OCI-LY7 (cell line): ENCODE data around the gene CENPH. TPM values are rescaled to one million over a fixed set of nuclear protein-coding genes. Genes with fewer than 3 reads are reported as not detected.

ENCODE experiments used
- BruUV-seq: library from RNA; stranded (reverse); fragments of 400-500 nt; replicated peaks from 2 replicates; lab custom pipeline; 2021; lab: Mats Ljungman, UMichigan
- CTCF ChIA-PET: fragments of 300-600 bp; sonication (Branson Sonifier 250); formaldehyde crosslinking; loops from one replicate; lab custom pipeline; 2022; ENCODE audit warnings: antibody characterized with exemption; ENCODE audit not compliant: unreplicated experiment; lab: Charles Lee
- POLR2A ChIA-PET: fragments of 300-600 bp; sonication (Branson Sonifier 250); formaldehyde crosslinking; loops from one replicate; lab custom pipeline; 2022; ENCODE audit warnings: antibody characterized with exemption; lab: Charles Lee
- DNase-seq: peaks from one replicate; pipeline ENCODE4 v3.0.0-alpha.2; 2015; ENCODE audit warnings: low spot score
- H2AFZ ChIP-seq: fragments of 200-600 bp; sonication (generic), shearing (Covaris generic); 2 replicates; pipeline ENCODE4 v1.6.1; 2014; ENCODE audit warnings: mild to moderate bottlenecking, antibody characterized with exemption, low read length, moderate library complexity
- H3K27ac ChIP-seq: fragments of 200-600 bp; sonication (generic); 2 replicates; pipeline ENCODE4 v1.5.1; 2014; ENCODE audit warnings: mixed run types, low read depth, mild to moderate bottlenecking, moderate library complexity, low read length, inconsistent platforms; ENCODE audit not compliant: poor library complexity, severe bottlenecking
- H3K36me3 ChIP-seq: fragments of 200-600 bp; sonication (generic); 2 replicates; pipeline ENCODE4 v1.6.1; 2014; ENCODE audit warnings: mild to moderate bottlenecking, antibody characterized with exemption, low read length, moderate library complexity, mixed read lengths; ENCODE audit not compliant: insufficient read depth
- H3K4me1 ChIP-seq: fragments of 200-600 bp; sonication (generic); 2 replicates; pipeline ENCODE4 v1.5.1; 2014; ENCODE audit warnings: mild to moderate bottlenecking, low read length; ENCODE audit not compliant: insufficient read depth, poor library complexity, severe bottlenecking
- H3K4me2 ChIP-seq: fragments of 200-600 bp; sonication (generic); 2 replicates; pipeline ENCODE4 v1.6.1; 2014; ENCODE audit warnings: mild to moderate bottlenecking, low read length
- H3K4me3 ChIP-seq: fragments of 200-600 bp; sonication (generic); 2 replicates; pipeline ENCODE4 v1.5.1; 2014; ENCODE audit warnings: mild to moderate bottlenecking, low read depth, low read length; ENCODE audit not compliant: poor library complexity, severe bottlenecking
- H3K79me2 ChIP-seq: fragments of 200-600 bp; sonication (generic); 2 replicates; pipeline ENCODE4 v1.6.1; 2016; ENCODE audit warnings: low read depth, mild to moderate bottlenecking, low read length, moderate library complexity, mixed read lengths; ENCODE audit not compliant: insufficient read depth
- H3K9me2 ChIP-seq: fragments of 200-600 bp; sonication (generic); 2 replicates; pipeline ENCODE4 v1.6.1; 2016; ENCODE audit warnings: mild to moderate bottlenecking, low read length, mixed read lengths; ENCODE audit not compliant: insufficient read depth
- H3K9me3 ChIP-seq: fragments of 200-600 bp; sonication (generic); 2 replicates; pipeline ENCODE4 v1.6.1; 2014; ENCODE audit warnings: mild to moderate bottlenecking, mixed run types, low read length, mixed read lengths
- H4K20me1 ChIP-seq: fragments of 200-600 bp; sonication (generic); 2 replicates; pipeline ENCODE4 v1.6.1; 2014; ENCODE audit warnings: mild to moderate bottlenecking, antibody characterized with exemption, low read length, moderate library complexity, mixed read lengths; ENCODE audit not compliant: insufficient read depth
- CTCF ChIP-seq: fragments of 200-600 bp; sonication (generic); conservative IDR thresholded peaks from 2 replicates; pipeline ENCODE4 v1.5.1; 2014; ENCODE audit warnings: mild to moderate bottlenecking, antibody characterized with exemption, low read length, moderate library complexity, mixed read lengths
- EZH2phosphoT487 ChIP-seq: fragments of 200-600 bp; sonication (generic); IDR thresholded peaks from 2 replicates; pipeline ENCODE4 v1.6.1; 2018; ENCODE audit warnings: low read depth, borderline replicate concordance, mild to moderate bottlenecking, mixed run types, antibody characterized with exemption, low read length, moderate library complexity, mixed read lengths
- intact Hi-C: fragments of 100-400 bp; cut with micrococcal nuclease; formaldehyde crosslinking; loops from one replicate; pipeline ENCODE4 v1.10.0; 2022; ENCODE audit not compliant: unreplicated experiment
- total RNA-seq, 2 experiments: library from RNA; depleted of rRNA in 1 of 2; stranded (reverse); fragments of >200 nt in 1 of 2; shearing (Covaris generic) in 1 of 2; gene quantifications; 2 replicates each; pipeline ENCODE4 v1.2.3, GENCODE V29; 2014 to 2022

CENPH gene
- total RNA-seq, 2 experiments from 2014 or later = 86.1 to 105 TPM

GRCh38 chr5:69184621-69185020, 4.8 kb upstream of the CENPH start:
- intact Hi-C loops = no loop called here
- Histone ChIP-seq H3K4me3 (no peak overlapping the region), H3K36me3 (no peaks in the 10 kb centered on the region), H3K79me2 (no peaks in the 10 kb centered on the region), H3K4me1 (peaks cover 8% of the 10 kb centered on the region), H3K9me2 (no peaks in the 10 kb centered on the region), H4K20me1 (no peaks in the 10 kb centered on the region), H3K4me2 (no peak overlapping the region), H3K27ac (no peak overlapping the region), H2AFZ (no peak overlapping the region), H3K9me3 (no peaks in the 10 kb centered on the region)
- CTCF ChIA-PET = no interaction called here
- no peak for TF ChIP-seq CTCF
- TF ChIP-seq EZH2phosphoT487 = no peak
- no TSS peak for BruUV-seq
- DNase-seq = no peak
- POLR2A ChIA-PET = interaction anchor here (0.7 to 1.5 kb wide), 2 partner anchors 15 to 932 kb away, joined by 3 to 4 read pairs; no protein-coding TSS in a partner anchor

- ChIA-PET CTCF (no interaction called here), POLR2A (no interaction called here)
- Histone ChIP-seq H3K27ac (no peak overlapping the region), H3K4me1 (peaks cover 15% of the 10 kb centered on the region), H2AFZ (no peak overlapping the region), H4K20me1 (no peaks in the 10 kb centered on the region), H3K9me2 (no peaks in the 10 kb centered on the region), H3K36me3 (peaks cover 11% of the 10 kb centered on the region; the same call in 1 of the 2 replicates), H3K4me2 (no peak overlapping the region), H3K79me2 (peaks cover 15% of the 10 kb centered on the region), H3K4me3 (no peak overlapping the region), H3K9me3 (no peaks in the 10 kb centered on the region)
- no TSS peak for BruUV-seq
- intact Hi-C loops = no loop called here
- DNase-seq = no peak
- TF ChIP-seq CTCF (no peak), EZH2phosphoT487 (no peak)
Measured at GRCh38 chr5:69187342-69187741, 2.0 kb upstream of the CENPH start.

- TF ChIP-seq CTCF = no peak
- TF ChIP-seq EZH2phosphoT487 = no peak
- Histone ChIP-seq H3K9me2 (no peaks in the 10 kb centered on the region), H3K4me3 (peak overlapping the region; percentile 88), H3K9me3 (no peaks in the 10 kb centered on the region), H3K4me2 (peak overlapping the region; percentile 98), H3K27ac (no peak overlapping the region), H4K20me1 (no peaks in the 10 kb centered on the region), H3K79me2 (peaks cover 15% of the 10 kb centered on the region), H3K4me1 (peaks cover 15% of the 10 kb centered on the region), H3K36me3 (peaks cover 23% of the 10 kb centered on the region), H2AFZ (peak overlapping the region; percentile 83; the same call in 1 of the 2 replicates)
- CTCF ChIA-PET = interaction anchor here (0.6 kb wide), 1 partner anchor 21 kb away, joined by 3 read pairs; no protein-coding TSS in a partner anchor
- intact Hi-C loops = loop anchor here (1.0 kb wide), 1 partner anchor 21 kb away; the partner anchor contains the start of gene CCNB1
- TSS peak; percentile 96 for BruUV-seq
- DNase-seq = no peak
- POLR2A ChIA-PET = interaction anchor here (0.6 to 3.4 kb wide), 3 partner anchors 20 to 1972 kb away, joined by 3 to 35 read pairs (median 3); partner anchors contain the start of gene CCNB1
Measured at GRCh38 chr5:69188811-69189161, 597 bp upstream of the CENPH start.
